HepG2 (cell line): ENCODE measurements around the gene RRP36. TPM values are rescaled to one million over a fixed set of nuclear protein-coding genes. Genes with fewer than 3 reads are reported as not detected.
A peak's percentile ranks its signal among the peaks of the same experiment; 100 is the strongest.

ENCODE experiments used
- FOXC1 ChIP-seq: sonication (generic); formaldehyde crosslinking; IDR thresholded peaks from 2 replicates; pipeline ENCODE4 v1.8.0; 2022; ENCODE audit warnings: mild to moderate bottlenecking, missing genetic modification reagents, borderline replicate concordance
- HNF1A ChIP-seq, 2 experiments: sonication (generic) in 1 of 2; formaldehyde crosslinking in 1 of 2; IDR thresholded peaks; 2 replicates each; pipeline versions ENCODE4 v1.4.0 to v1.6.1; 2016 to 2020; ENCODE audit warnings: borderline replicate concordance in 1 of 2, low read depth in 1 of 2, mild to moderate bottlenecking in 1 of 2, missing genetic modification reagents in 1 of 2
- KLF13 ChIP-seq: sonication (generic); formaldehyde crosslinking; IDR thresholded peaks from 2 replicates; pipeline ENCODE4 v1.4.0; 2020; ENCODE audit warnings: mild to moderate bottlenecking, missing genetic modification reagents
- KMT2A ChIP-seq: sonication (generic); formaldehyde crosslinking; IDR thresholded peaks from 2 replicates; pipeline ENCODE4 v1.4.0; 2020; ENCODE audit warnings: missing genetic modification reagents
- NFIB ChIP-seq: sonication (generic); formaldehyde crosslinking; IDR thresholded peaks from 2 replicates; pipeline ENCODE4 v1.9.0; 2021; ENCODE audit warnings: missing genetic modification reagents, mild to moderate bottlenecking, borderline replicate concordance
- PHF8 ChIP-seq: sonication (generic); formaldehyde crosslinking; IDR thresholded peaks from 2 replicates; pipeline ENCODE4 v1.5.0; 2020; ENCODE audit warnings: missing genetic modification reagents
- POGK ChIP-seq: sonication (generic); formaldehyde crosslinking; conservative IDR thresholded peaks from 2 replicates; pipeline ENCODE4 v1.8.0; 2022; ENCODE audit warnings: mild to moderate bottlenecking, moderate library complexity, missing genetic modification reagents
- PREB ChIP-seq: sonication (generic); formaldehyde crosslinking; IDR thresholded peaks from 2 replicates; pipeline ENCODE4 v1.4.0; 2020; ENCODE audit warnings: missing genetic modification reagents
- RNF219 ChIP-seq: sonication (generic); formaldehyde crosslinking; IDR thresholded peaks from 2 replicates; pipeline ENCODE4 v1.5.0; 2020; ENCODE audit warnings: mild to moderate bottlenecking, missing genetic modification reagents
- SIN3B ChIP-seq: fragments of 150-350 bp; IDR thresholded peaks from 2 replicates; pipeline ENCODE4 v1.6.1; 2014; ENCODE audit warnings: low read length
- TBL1XR1 ChIP-seq: fragments of 150-350 bp; IDR thresholded peaks from 2 replicates; pipeline ENCODE4 v1.6.1; 2014; ENCODE audit warnings: borderline replicate concordance, low read length; ENCODE audit not compliant: partially characterized antibody
- TERF1 ChIP-seq: sonication (generic); formaldehyde crosslinking; IDR thresholded peaks from 2 replicates; pipeline ENCODE4 v1.8.0; 2022; ENCODE audit warnings: mild to moderate bottlenecking, missing genetic modification reagents, moderate library complexity
- ZBTB21 ChIP-seq: sonication (generic); formaldehyde crosslinking; IDR thresholded peaks from 2 replicates; pipeline ENCODE4 v1.4.0; 2020; ENCODE audit warnings: missing genetic modification reagents
- ZFP37 ChIP-seq: sonication (generic); formaldehyde crosslinking; IDR thresholded peaks from 2 replicates; pipeline ENCODE4 v1.4.0; 2020; ENCODE audit warnings: missing genetic modification reagents, borderline replicate concordance
- ZFY ChIP-seq: sonication (generic); formaldehyde crosslinking; IDR thresholded peaks from 2 replicates; pipeline ENCODE4 v1.4.0; 2020; ENCODE audit warnings: missing genetic modification reagents
- ZNF138 ChIP-seq: sonication (generic); formaldehyde crosslinking; IDR thresholded peaks from 2 replicates; pipeline ENCODE4 v1.5.0; 2020; ENCODE audit warnings: mild to moderate bottlenecking, low read depth, missing genetic modification reagents
- ZNF713 ChIP-seq: sonication (generic); formaldehyde crosslinking; IDR thresholded peaks from 2 replicates; pipeline ENCODE4 v1.4.0; 2020; ENCODE audit warnings: mild to moderate bottlenecking, missing genetic modification reagents
- polyA plus RNA-seq, 8 experiments: library from polyadenylated mRNA; depleted of rRNA in 3 of 8; stranded (reverse) in 7 of 8; unstranded in 1 of 8; fragments of >200 nt; fragmentation: Illumina TruSeq in 4 of 8; extraction: Trizol in 4 of 8; gene quantifications; 2 replicates each; pipeline versions ENCODE4 v1.2.1 to v1.2.3, GENCODE V29; 2011 to 2016; ENCODE audit warnings: low read depth in 4 of 8, missing spikeins in 1 of 8, mixed read lengths in 1 of 8; ENCODE audit not compliant: insufficient read depth in 1 of 8
- total RNA-seq, 5 experiments: library from RNA; depleted of rRNA; stranded (reverse); fragments of >200 nt; fragmentation: Illumina TruSeq; extraction: Trizol; gene quantifications; 2 replicates each; pipeline ENCODE4 v1.2.3, GENCODE V29; 2016; ENCODE audit warnings: low read depth in 1 of 5

Gene RRP36
- total and polyA plus RNA-seq, 2 of the 13 experiments (the other 11 are each of a cell fraction or from before 2014, with no cell fraction given): 29.5 to 144 TPM

GRCh38 chr6:43021270-43022047 lies at the start of gene RRP36 (continued):
- TF ChIP-seq PHF8 (CRISPR knock-in tag) (peak; percentile 82), FOXC1 (CRISPR knock-in tag) (peak; percentile 59; the same call in 1 of the 2 replicates), TERF1 (CRISPR knock-in tag) (no peak), HNF1A (IDR thresholded peaks at IDR 0.05; ENCODE audit: low read depth) (no peak), HNF1A (CRISPR knock-in tag; IDR thresholded peaks at IDR 0.05; ENCODE audit: borderline replicate concordance) (no peak), PREB (no peak), TBL1XR1 (no peak), KLF13 (CRISPR knock-in tag) (0 out of 2 replicates have a peak, but pooled peaks have one; percentile 33), RNF219 (no peak), SIN3B (no peak), KMT2A (CRISPR knock-in tag) (peak; percentile 52; the same call in 1 of the 2 replicates), ZFY (CRISPR knock-in tag) (peak; percentile 92), ZNF713 (CRISPR knock-in tag) (no peak), ZFP37 (CRISPR knock-in tag) (no peak), NFIB (CRISPR knock-in tag) (no peak), ZBTB21 (CRISPR knock-in tag) (no peak), POGK (0 out of 2 replicates have a peak, but pooled peaks have one; percentile 85), ZNF138 (CRISPR knock-in tag) (no peak)
